ENCODE results near the gene KIAA0513. TPM values are rescaled to one million over a fixed set of nuclear protein-coding genes. Genes with fewer than 3 reads are reported as not detected.

Gene KIAA0513
- total RNA-seq, 2 donors from 2014 or later = 23.1 to 71.9 TPM

DNA sequence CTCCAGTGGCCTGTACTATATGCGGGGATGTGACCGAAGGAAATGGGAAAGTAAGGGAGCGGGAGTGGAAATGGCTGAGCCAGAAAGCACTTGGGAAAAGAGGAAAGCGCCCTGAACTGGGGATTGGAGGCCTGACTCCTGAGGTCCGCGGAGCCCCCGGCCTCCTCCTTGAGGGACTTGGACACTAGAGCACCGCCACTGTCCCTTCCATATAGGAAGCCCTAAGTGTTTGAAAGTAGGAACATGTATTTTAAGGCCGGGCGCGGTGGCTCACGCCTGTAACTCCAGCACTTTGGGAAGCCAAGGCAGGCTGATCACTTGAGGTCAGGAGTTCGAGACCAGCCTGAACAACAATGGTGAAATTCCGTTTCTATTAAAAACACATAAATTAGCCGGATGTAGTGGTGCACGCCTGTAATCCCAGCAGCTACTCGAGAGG is 15.7 kb upstream of the KIAA0513 start:
- ATAC-seq (peak; percentile 13), DNase-seq (no peak)
- Histone ChIP-seq H3K36me3 (replicated peaks in 1 of 2; ENCODE audit: insufficient read depth in 1 of 2, low read depth in 2 of 2) (no peaks in the 10 kb centered on the region), H3K27me3 (no peaks in the 10 kb centered on the region), H3K4me3 (peak overlapping the region; percentile 30 to 73), H3K4me1 (peaks cover 41% of the 10 kb centered on the region), H3K27ac (peak overlapping the region; percentile 94 to 97 (median 96)), H3K9me3 (no peaks in the 10 kb centered on the region)
- intact Hi-C loops (cut with DNase I) = no loop called here
- TF ChIP-seq, protein P1, sequence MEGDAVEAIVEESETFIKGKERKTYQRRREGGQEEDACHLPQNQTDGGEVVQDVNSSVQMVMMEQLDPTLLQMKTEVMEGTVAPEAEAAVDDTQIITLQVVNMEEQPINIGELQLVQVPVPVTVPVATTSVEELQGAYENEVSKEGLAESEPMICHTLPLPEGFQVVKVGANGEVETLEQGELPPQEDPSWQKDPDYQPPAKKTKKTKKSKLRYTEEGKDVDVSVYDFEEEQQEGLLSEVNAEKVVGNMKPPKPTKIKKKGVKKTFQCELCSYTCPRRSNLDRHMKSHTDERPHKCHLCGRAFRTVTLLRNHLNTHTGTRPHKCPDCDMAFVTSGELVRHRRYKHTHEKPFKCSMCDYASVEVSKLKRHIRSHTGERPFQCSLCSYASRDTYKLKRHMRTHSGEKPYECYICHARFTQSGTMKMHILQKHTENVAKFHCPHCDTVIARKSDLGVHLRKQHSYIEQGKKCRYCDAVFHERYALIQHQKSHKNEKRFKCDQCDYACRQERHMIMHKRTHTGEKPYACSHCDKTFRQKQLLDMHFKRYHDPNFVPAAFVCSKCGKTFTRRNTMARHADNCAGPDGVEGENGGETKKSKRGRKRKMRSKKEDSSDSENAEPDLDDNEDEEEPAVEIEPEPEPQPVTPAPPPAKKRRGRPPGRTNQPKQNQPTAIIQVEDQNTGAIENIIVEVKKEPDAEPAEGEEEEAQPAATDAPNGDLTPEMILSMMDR (IDR thresholded peaks at IDR 0.05) = no peak
- peak in 1 of 3 donors; percentile 24 for TF ChIP-seq POLR2A (IDR thresholded peaks at IDR 0.05)
- 10 to 18% methylated on average over 16 to 17 of the region's 17 CpGs for WGBS, 2 donors

DNA sequence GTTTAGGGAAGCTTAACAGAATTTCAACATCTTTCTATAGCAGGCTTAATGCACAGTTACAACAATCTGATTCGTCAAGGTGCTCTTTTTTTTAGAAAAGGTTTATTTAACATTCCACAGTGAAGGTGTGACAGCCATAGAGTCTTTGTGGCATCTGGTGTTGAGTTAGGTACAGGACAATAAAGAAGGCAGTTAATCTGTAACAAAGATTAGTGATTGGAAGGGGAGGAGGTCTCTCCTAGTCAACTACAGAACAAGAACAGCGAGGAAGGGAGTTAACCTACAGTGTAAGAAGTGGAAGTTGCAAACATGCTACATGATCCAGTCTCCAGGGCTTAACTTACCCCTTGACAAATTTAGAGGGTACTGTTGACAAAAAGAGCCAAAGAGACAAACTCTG is 13.3 kb upstream of the KIAA0513 start:
- Histone ChIP-seq H3K27ac (peak overlapping the region in 3 of 4 donors; percentile 9 to 46 (median 36)), H3K4me1 (peaks cover 32% of the 10 kb centered on the region), H3K27me3 (no peaks in the 10 kb centered on the region), H3K9me3 (no peaks in the 10 kb centered on the region), H3K36me3 (replicated peaks in 1 of 2; ENCODE audit: insufficient read depth in 1 of 2, low read depth in 2 of 2) (no peaks in the 10 kb centered on the region), H3K4me3 (no peak overlapping the region)
- TF ChIP-seq POLR2A (IDR thresholded peaks at IDR 0.05) = no peak
- TF ChIP-seq, protein P1 (IDR thresholded peaks at IDR 0.05) = no peak
- intact Hi-C loops (cut with DNase I) = no loop called here
- DNase-seq = no peak
- 35 to 46% methylated on average over 2 of the region's 2 CpGs for WGBS, 2 donors
- ATAC-seq = no peak

DNA sequence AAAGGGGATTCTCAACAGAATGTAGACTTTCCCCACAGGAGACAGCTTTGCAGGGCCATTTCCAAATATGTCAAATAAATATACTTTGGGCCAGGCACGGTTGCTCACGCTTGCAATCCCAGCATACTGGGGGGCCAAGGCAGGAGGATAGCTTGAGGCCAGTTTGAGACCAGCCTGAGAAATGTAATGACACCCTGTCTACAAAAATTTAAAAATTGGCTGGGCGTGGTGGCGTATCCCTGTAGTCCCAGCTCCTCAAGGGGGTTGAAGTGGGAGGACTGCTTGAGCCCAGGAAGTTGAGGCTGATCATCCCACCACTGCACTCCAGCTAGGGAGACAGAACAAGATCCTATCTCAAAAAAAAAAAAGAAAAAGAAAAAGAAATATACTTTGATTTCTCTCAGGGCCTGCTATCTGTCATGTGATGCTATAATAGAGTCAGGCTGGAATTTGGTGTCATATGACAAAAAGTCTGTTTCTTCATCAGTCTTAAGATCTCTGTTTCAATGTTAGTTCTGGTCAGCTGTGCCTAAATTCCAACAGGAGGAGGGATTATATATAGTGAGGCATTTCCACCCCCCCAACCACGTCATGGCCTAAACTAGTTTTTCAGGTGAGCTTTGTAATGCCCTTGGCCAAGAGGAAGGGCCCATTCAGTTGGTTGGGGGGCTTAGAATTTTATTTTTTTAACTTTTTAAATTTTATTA is 12.0 kb upstream of the KIAA0513 start:
- H3K4me3 ChIP-seq = no peak overlapping the region
- H3K4me1 ChIP-seq = peaks cover 30% of the 10 kb centered on the region
- no peaks in the 10 kb centered on the region for H3K27me3 ChIP-seq
- no peaks in the 10 kb centered on the region for H3K36me3 ChIP-seq (replicated peaks in 1 of 2; ENCODE audit: insufficient read depth in 1 of 2, low read depth in 2 of 2)
- intact Hi-C loops (cut with DNase I) = no loop called here
- ATAC-seq (no peak), DNase-seq (no peak)
- H3K9me3 ChIP-seq = no peaks in the 10 kb centered on the region
- WGBS, 2 donors = 90 to 96% methylated on average over 5 of the region's 5 CpGs
- no peak overlapping the region for H3K27ac ChIP-seq
- TF ChIP-seq, protein P1 (IDR thresholded peaks at IDR 0.05) = no peak
- TF ChIP-seq POLR2A (IDR thresholded peaks at IDR 0.05) = no peak

DNA sequence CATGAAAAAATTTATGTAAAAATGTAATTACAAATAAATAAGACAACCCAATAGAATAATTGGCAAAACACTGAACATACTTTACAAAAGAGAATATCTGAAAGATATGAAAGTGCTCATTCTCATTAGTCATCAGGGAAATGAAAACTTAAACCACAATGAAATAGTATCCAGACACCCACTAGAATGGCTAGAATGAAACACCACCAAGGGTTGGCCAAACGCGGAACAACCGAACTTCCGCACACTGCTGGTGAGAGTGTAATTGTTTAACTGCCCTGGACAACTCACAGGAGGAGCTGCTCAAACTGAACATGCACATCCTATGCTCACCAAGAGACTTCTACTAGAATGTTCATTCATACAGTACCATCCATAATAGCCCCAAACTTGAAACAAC is 10.4 kb upstream of the KIAA0513 start:
- Histone ChIP-seq H3K27me3 (no peaks in the 10 kb centered on the region), H3K4me1 (peaks cover 25% of the 10 kb centered on the region), H3K4me3 (no peak overlapping the region), H3K27ac (peak overlapping the region in 2 of 4 donors; percentile 17 to 89), H3K36me3 (replicated peaks in 1 of 2; ENCODE audit: insufficient read depth in 1 of 2, low read depth in 2 of 2) (no peaks in the 10 kb centered on the region), H3K9me3 (no peaks in the 10 kb centered on the region)
- intact Hi-C loops (cut with DNase I) = no loop called here
- no peak for TF ChIP-seq POLR2A (IDR thresholded peaks at IDR 0.05)
- TF ChIP-seq, protein P1 (IDR thresholded peaks at IDR 0.05) = no peak
- 72 to 97% methylated on average over 4 of the region's 4 CpGs for WGBS, 2 donors
- ATAC-seq (no peak), DNase-seq (peak in 1 of 4 donors; percentile 47)

DNA sequence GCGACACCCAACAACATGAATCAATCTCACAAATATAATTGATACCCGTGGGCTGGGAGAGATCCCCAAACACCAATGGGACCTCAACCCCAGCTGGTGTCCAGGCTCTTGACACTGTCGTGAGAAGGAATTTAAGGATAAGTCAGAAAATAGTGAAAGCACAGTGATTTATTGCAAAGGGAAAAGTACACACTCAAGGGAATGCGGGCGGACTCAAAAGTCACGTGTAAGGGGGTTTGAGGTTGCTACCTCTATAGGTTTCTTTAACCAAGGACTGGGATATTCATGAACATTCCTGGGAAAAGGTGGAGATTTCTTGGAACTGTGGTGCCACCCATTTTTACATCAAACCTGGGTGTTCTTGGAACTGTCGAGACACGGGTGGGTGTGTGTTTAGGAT is 10.0 kb upstream of the KIAA0513 start:
- WGBS, 2 donors = 76 to 84% methylated on average over 8 of the region's 8 CpGs
- intact Hi-C loops (cut with DNase I) = no loop called here
- TF ChIP-seq POLR2A (IDR thresholded peaks at IDR 0.05) = no peak
- TF ChIP-seq, protein P1 (IDR thresholded peaks at IDR 0.05) = no peak
- ATAC-seq = no peak
- Histone ChIP-seq H3K27me3 (no peaks in the 10 kb centered on the region), H3K9me3 (no peaks in the 10 kb centered on the region), H3K27ac (peak overlapping the region; percentile 76 to 89 (median 80)), H3K4me1 (peaks cover 25% of the 10 kb centered on the region), H3K4me3 (no peak overlapping the region), H3K36me3 (replicated peaks in 1 of 2; ENCODE audit: insufficient read depth in 1 of 2, low read depth in 2 of 2) (no peaks in the 10 kb centered on the region)
- DNase-seq = no peak

All from body of pancreas (tissue), 4 donors.